GM19238 (cell line): ENCODE measurements around the gene IRAK1.
"Not testable (repeated sequence)": the region's sequence is repeated elsewhere in the genome, so short reads cannot be mapped to it uniquely, and the experiment has no call there.

Experiments
- DNase-seq: peaks from one replicate; pipeline ENCODE4 v3.0.0; 2011; ENCODE audit warnings: low spot score; ENCODE audit not compliant: insufficient read length

The IRAK1 gene

GRCh38 chrX:153999359-154000037 is 20.2 kb downstream of the IRAK1 start:
- DNase-seq: no peak

GRCh38 chrX:153995504-153995903 is 24.2 kb downstream of the IRAK1 start:
- DNase-seq: no peak

GRCh38 chrX:153994398-153994797 is 25.3 kb downstream of the IRAK1 start:
- not testable (repeated sequence) for DNase-seq

DNA sequence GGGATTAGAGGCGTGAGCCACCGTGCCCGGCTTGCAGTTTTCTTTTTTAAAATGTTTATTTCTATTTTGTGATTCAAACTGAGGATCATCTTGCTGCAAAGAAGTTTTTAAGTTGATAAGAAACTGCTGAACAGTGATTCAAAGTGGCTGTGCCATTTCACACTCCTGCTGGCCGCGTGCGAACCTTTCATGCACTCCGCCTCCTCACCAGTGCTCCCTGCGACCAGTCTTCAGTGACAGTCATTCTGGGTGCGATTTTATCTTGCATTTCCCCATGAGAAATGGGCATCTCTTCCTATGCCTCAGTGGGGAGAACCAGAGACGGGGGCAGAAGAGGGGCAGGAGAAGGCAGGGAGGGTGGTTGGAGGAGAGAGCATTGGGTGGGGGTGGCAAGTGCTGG is 25.7 kb downstream of the IRAK1 start:
- DNase-seq: no peak

GRCh38 chrX:153993079-153993478 is 26.6 kb downstream of the IRAK1 start:
- no peak for DNase-seq

DNA sequence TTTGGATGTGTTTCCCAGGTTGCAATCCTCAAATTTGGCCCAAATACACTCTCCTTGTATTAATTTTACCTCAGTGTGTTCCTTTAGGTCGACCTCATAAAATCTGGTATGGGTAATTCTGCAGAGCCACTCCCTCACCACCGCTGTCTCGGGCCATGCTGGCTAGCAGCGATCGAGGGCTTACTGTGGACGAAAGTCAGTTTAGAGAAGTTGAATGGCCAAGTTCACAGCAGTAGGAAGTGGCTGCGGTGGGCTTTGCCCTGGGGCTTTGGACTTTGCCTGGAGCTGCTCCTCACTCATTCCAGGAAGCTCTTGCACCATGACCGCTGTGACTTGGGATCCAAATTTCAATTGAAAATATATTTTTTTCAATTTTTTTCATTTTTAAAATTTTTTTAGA is 27.5 kb downstream of the IRAK1 start:
- DNase-seq: no peak

DNA sequence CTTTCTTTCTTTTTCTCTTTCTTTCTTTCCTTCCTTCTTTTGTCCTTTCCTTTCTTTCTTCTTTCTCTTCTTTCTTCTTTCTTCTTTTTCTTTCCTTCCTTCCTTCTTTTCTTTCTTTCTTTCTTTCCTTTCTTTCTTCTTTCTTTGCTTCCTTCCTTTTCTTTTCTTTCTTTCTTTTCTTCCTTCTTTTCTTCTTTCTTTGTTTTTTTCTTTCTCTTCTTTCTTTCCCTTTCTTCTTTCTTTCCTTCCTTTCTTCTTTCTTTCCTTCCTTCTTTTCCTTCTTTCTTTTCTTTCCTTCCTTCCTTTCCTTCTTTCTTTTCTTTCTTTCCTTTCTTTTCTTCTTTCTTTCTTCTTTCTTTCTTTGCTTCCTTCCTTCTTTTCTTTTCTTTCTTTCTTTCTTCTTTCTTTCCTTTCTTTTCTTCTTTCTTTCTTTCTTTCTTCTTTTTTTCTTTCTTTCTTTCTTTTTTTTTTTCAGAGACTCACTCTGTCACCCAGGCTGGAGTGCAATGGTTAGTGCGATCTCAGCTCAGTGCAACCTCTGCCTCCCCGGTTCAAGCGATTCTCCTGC is 28.6 kb downstream of the IRAK1 start:
- no peak for DNase-seq

- DNase-seq: no peak
These were observed 29.6 kb downstream of the IRAK1 start for GRCh38 chrX:153989973-153990655.

- DNase-seq: no peak
These were observed 31.2 kb downstream of the IRAK1 start for GRCh38 chrX:153988493-153988892.

- peak; percentile 48 for DNase-seq
These were observed 35.1 kb downstream of the IRAK1 start for GRCh38 chrX:153984351-153985178.

- no peak for DNase-seq
These were observed 36.3 kb downstream of the IRAK1 start for GRCh38 chrX:153983321-153983801.

DNA sequence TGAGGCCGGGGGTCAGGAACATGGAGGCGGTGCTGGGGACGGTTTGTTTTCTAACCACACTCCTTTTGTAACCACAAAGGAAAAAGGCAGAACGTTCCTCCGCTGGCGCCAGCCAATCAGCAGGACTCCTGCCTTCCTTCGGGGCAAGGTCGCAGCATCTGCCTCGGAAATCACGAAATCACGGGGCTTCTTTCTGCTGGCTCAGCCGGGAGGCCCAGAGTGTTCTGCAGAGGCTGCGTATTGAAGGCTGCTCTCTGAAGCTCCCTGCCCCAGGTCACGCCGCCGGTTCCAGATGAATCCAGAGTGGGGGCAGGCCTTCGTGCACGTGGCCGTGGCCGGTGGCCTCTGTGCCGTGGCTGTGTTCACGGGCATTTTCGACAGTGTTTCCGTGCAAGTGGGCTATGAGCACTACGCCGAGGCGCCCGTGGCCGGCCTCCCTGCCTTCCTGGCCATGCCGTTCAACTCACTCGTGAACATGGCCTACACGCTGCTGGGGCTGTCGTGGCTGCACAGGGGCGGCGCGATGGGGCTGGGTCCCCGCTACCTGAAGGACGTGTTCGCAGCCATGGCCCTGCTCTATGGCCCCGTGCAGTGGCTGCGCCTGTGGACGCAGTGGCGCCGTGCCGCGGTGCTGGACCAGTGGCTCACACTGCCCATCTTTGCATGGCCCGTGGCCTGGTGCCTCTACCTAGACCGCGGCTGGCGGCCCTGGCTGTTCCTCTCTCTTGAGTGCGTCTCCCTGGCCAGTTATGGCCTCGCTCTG is 37.8 kb downstream of the IRAK1 start:
- no peak for DNase-seq

- no peak for DNase-seq
These were observed 38.5 kb downstream of the IRAK1 start for GRCh38 chrX:153981231-153981630.

DNA sequence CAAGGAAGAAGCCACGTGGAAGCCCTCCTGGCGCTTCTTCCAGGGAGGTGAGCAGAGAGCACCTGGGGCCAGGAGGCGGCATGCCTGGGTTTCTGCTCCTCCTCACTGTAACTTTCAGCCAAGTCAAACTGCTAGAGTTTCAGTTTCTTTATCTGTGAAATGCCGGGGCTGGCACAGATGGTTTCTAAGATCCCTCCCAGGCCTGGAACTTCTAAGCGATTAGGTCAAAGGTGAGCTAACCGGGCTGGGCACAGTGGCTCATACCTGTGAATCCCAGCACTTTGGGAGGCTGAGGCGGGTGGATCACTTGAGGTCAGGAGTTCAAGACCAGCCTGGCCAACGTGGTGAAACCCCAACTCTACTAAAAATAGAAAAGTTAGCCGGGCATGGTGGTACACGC is 39.3 kb downstream of the IRAK1 start:
- DNase-seq: not testable (repeated sequence)

DNA sequence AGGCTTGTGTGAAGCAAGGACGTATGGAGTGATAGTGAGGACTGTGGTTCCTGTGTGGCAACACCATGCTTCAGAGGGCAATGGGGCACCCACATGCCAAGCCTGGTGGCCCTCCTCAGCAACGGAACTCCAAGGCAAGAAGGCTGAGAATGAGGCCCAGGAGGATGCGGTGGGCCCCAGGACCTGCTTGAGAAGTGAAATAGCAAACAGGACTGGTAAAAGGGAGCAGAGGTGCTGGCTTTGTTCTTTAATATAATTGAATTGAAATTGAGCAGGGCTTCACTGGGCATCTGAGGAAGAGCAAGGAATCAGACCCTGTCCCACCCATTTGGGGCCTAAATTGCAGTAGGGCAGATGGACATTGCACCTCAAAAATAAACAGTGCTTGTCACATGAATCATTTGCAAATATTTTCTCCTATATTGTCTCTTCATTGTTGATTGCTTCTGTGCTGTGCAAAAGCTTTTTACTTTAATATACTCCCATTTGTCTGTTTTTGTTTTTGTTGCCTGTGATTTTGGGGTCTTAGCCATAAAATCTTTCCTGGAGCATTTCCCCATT is 44.9 kb downstream of the IRAK1 start:
- DNase-seq: no peak

DNA sequence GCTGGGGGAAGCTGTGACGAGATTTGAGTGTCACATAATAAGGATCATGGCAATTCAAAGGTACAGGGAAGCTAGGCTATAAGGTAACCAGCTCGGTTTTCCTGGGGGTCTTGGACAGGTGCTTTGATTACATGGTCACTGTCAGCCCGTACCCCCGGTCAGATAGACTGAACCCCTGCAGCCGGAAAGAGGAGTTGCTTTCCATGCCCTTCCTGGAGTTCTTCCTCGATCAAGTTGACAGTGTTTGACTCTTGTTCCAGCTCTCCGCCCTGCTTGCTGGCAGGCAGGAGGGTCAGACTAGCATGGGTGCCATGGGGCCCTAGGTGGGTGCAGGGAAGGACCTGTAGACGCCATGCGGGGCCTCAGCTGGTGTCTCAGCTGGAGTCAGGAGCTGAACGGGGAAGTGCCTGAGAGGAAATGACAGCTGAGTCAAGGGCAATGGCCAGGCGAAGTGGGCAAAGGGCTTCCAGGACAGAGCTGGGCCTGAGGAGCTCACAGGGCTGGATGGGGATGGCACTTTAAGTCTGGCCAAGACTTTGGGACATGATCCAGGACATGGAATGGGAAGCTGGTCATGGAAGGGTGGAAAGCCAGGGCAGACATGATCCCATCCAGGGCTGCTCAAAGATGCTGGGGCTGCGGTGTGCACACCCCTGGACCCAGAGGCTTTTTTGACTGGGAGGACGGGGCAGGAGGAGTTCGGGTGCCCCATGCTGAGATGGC is 45.5 kb downstream of the IRAK1 start:
- no peak for DNase-seq

GRCh38 chrX:153973127-153974002 is 46.3 kb downstream of the IRAK1 start:
- DNase-seq: no peak

GRCh38 chrX:153972368-153973126 is 47.2 kb downstream of the IRAK1 start, which contains the start of gene TMEM187:
TSS of gene TMEM187 (plus strand) at chrX:153972754. CDS start at chrX:153982063, 9,309 bp downstream.
- DNase-seq: peak; percentile 92
